ENCODE measurements around the gene ZDHHC3. TPM values are rescaled to one million over a fixed set of nuclear protein-coding genes. Genes with fewer than 3 reads are reported as not detected.

Gene ZDHHC3
- total and polyA plus RNA-seq, 4 donors = 15.4 to 43.0 (median 24.4) TPM

DNA sequence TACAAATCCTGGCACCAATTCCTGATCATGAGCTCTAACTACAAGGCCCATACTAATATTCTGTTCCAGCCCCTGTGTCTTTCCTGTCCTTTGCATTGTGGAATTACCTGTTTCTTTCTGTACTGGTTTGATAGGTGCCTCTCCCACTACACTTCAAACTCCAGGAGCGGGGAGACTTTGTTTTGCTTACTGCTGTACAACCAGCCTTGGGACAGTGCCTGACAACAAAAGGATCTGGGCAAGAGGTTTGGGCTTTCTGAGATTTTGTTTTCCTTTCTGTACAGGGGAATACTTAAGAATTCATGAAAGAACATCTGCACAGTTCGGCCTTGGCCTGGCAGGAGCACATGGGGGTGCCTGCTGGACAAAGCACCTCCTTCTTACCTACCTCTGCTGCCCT is 45.1 kb downstream of the ZDHHC3 start:
- H3K36me3 ChIP-seq (ENCODE audit: control insufficient read depth in 4 of 4, insufficient read depth in 3 of 4, low read depth in 1 of 4, low read length in 3 of 4) = peaks cover 14 to 52% (median 29%) of the 10 kb centered on the region in 4 donors
- no peak overlapping the region for H3K4me3 ChIP-seq (ENCODE audit: low read depth in 1 of 3, low read length in 3 of 3)

DNA sequence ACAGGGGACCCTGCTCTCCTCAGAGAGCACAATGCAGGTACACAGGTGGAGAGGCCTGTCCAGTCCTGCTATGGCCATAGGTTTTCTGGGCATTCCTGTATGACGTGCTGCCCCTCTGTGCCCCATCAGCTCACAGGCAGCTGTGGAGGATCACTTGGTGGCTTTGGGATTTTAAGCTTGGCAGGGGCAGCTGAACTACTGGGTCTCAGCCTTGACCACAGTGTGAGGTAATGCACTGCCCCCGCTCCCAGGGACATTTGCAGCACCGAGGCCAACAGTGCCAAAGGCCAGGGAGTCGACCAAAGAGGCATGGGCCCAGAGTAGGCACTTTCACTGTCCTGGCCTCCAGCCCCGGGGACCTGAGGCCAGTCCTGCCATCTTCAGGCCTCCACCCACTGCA is 46.2 kb downstream of the ZDHHC3 start:
- WGBS = 91% methylated on average over 5 of the region's 5 CpGs

More for the DNA sequence above, 45.1 kb downstream of the ZDHHC3 start:
- Histone ChIP-seq H3K27me3 (ENCODE audit: control insufficient read depth in 4 of 4, insufficient read depth in 4 of 4, low read length in 3 of 4) (no peaks in the 10 kb centered on the region), H3K9ac (ENCODE audit: low read depth in 1 of 2, low read length in 2 of 2) (no peak overlapping the region), H3K27ac (ENCODE audit: low read depth in 1 of 2, low read length in 2 of 2) (no peak overlapping the region), H3K9me3 (ENCODE audit: control insufficient read depth in 4 of 4, low read length in 3 of 4) (no peaks in the 10 kb centered on the region), H3K4me1 (ENCODE audit: control insufficient read depth in 4 of 4, insufficient read depth in 4 of 4, low read length in 3 of 4) (no peaks in the 10 kb centered on the region)
- no peak for DNase-seq (ENCODE audit: low spot score)
- over 99% methylated on average over 2 of the region's 2 CpGs for WGBS
- TF ChIP-seq SP1 (IDR thresholded peaks at IDR 0.05) (no peak), YY1 (IDR thresholded peaks at IDR 0.05) (no peak)

GRCh38 chr3:44927371-44927770 is 48.6 kb downstream of the ZDHHC3 start:
- no peak overlapping the region for H3K4me3 ChIP-seq (ENCODE audit: low read depth in 1 of 3, low read length in 3 of 3)
- H3K27ac ChIP-seq (ENCODE audit: low read depth in 1 of 2, low read length in 2 of 2) = no peak overlapping the region
- no peak for DNase-seq (ENCODE audit: low spot score)
- 97% methylated on average over 7 of the region's 7 CpGs for WGBS
- H3K9me3 ChIP-seq (ENCODE audit: control insufficient read depth in 4 of 4, low read length in 3 of 4) = no peaks in the 10 kb centered on the region
- H3K36me3 ChIP-seq (ENCODE audit: control insufficient read depth in 4 of 4, insufficient read depth in 3 of 4, low read depth in 1 of 4, low read length in 3 of 4) = peaks cover 14 to 50% (median 22%) of the 10 kb centered on the region in 4 donors
- H3K9ac ChIP-seq (ENCODE audit: low read depth in 1 of 2, low read length in 2 of 2) = no peak overlapping the region
- no peaks in the 10 kb centered on the region for H3K27me3 ChIP-seq (ENCODE audit: control insufficient read depth in 4 of 4, insufficient read depth in 4 of 4, low read length in 3 of 4)
- no peaks in the 10 kb centered on the region for H3K4me1 ChIP-seq (ENCODE audit: control insufficient read depth in 4 of 4, insufficient read depth in 4 of 4, low read length in 3 of 4)
- no peak for TF ChIP-seq EGR1 (IDR thresholded peaks at IDR 0.05; ENCODE audit: low read depth in 2 of 2)
- TF ChIP-seq MAX (IDR thresholded peaks at IDR 0.05) = no peak
- TF ChIP-seq YY1 (IDR thresholded peaks at IDR 0.05) = no peak
- no peak for TF ChIP-seq SP1 (IDR thresholded peaks at IDR 0.05)
- no peak for TF ChIP-seq NR2F2 (IDR thresholded peaks at IDR 0.05)
- TF ChIP-seq, protein P1, sequence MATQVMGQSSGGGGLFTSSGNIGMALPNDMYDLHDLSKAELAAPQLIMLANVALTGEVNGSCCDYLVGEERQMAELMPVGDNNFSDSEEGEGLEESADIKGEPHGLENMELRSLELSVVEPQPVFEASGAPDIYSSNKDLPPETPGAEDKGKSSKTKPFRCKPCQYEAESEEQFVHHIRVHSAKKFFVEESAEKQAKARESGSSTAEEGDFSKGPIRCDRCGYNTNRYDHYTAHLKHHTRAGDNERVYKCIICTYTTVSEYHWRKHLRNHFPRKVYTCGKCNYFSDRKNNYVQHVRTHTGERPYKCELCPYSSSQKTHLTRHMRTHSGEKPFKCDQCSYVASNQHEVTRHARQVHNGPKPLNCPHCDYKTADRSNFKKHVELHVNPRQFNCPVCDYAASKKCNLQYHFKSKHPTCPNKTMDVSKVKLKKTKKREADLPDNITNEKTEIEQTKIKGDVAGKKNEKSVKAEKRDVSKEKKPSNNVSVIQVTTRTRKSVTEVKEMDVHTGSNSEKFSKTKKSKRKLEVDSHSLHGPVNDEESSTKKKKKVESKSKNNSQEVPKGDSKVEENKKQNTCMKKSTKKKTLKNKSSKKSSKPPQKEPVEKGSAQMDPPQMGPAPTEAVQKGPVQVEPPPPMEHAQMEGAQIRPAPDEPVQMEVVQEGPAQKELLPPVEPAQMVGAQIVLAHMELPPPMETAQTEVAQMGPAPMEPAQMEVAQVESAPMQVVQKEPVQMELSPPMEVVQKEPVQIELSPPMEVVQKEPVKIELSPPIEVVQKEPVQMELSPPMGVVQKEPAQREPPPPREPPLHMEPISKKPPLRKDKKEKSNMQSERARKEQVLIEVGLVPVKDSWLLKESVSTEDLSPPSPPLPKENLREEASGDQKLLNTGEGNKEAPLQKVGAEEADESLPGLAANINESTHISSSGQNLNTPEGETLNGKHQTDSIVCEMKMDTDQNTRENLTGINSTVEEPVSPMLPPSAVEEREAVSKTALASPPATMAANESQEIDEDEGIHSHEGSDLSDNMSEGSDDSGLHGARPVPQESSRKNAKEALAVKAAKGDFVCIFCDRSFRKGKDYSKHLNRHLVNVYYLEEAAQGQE (IDR thresholded peaks at IDR 0.05) = no peak
- TF ChIP-seq, protein P2, sequence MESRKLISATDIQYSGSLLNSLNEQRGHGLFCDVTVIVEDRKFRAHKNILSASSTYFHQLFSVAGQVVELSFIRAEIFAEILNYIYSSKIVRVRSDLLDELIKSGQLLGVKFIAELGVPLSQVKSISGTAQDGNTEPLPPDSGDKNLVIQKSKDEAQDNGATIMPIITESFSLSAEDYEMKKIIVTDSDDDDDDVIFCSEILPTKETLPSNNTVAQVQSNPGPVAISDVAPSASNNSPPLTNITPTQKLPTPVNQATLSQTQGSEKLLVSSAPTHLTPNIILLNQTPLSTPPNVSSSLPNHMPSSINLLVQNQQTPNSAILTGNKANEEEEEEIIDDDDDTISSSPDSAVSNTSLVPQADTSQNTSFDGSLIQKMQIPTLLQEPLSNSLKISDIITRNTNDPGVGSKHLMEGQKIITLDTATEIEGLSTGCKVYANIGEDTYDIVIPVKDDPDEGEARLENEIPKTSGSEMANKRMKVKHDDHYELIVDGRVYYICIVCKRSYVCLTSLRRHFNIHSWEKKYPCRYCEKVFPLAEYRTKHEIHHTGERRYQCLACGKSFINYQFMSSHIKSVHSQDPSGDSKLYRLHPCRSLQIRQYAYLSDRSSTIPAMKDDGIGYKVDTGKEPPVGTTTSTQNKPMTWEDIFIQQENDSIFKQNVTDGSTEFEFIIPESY (IDR thresholded peaks at IDR 0.05) = no peak
- no peak for TF ChIP-seq FOXA2 (IDR thresholded peaks at IDR 0.05)
- no peak for TF ChIP-seq CTCF (IDR thresholded peaks at IDR 0.05; ENCODE audit: low read depth, low read length, missing input control)
- TF ChIP-seq, protein P3, sequence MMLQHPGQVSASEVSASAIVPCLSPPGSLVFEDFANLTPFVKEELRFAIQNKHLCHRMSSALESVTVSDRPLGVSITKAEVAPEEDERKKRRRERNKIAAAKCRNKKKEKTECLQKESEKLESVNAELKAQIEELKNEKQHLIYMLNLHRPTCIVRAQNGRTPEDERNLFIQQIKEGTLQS (IDR thresholded peaks at IDR 0.05) = no peak
- TF ChIP-seq FOXA1 (IDR thresholded peaks at IDR 0.05) = no peak

More for the DNA sequence above, 46.2 kb downstream of the ZDHHC3 start:
- no peaks in the 10 kb centered on the region for H3K4me1 ChIP-seq (ENCODE audit: control insufficient read depth in 4 of 4, insufficient read depth in 4 of 4, low read length in 3 of 4)
- peaks cover 14 to 54% (median 32%) of the 10 kb centered on the region in 4 donors for H3K36me3 ChIP-seq (ENCODE audit: control insufficient read depth in 4 of 4, insufficient read depth in 3 of 4, low read depth in 1 of 4, low read length in 3 of 4)
- TF ChIP-seq JUND (IDR thresholded peaks at IDR 0.05) = no peak
- TF ChIP-seq HNF4A (conservative IDR thresholded peaks at IDR 0.05) = no peak
- no peak for TF ChIP-seq MAX (IDR thresholded peaks at IDR 0.05)
- no peak for TF ChIP-seq HNF4G (IDR thresholded peaks at IDR 0.05)
- TF ChIP-seq RAD21 (IDR thresholded peaks at IDR 0.05) = no peak
- TF ChIP-seq SP1 (IDR thresholded peaks at IDR 0.05) = no peak
- TF ChIP-seq FOXA2 (IDR thresholded peaks at IDR 0.05) = no peak
- no peak for TF ChIP-seq TAF1 (conservative IDR thresholded peaks at IDR 0.05)
- TF ChIP-seq NR2F2 (IDR thresholded peaks at IDR 0.05) = no peak
- no peak for TF ChIP-seq CTCF (IDR thresholded peaks at IDR 0.05; ENCODE audit: low read depth, low read length, missing input control)
- H3K27ac ChIP-seq (ENCODE audit: low read depth in 1 of 2, low read length in 2 of 2) = no peak overlapping the region
- no peak overlapping the region for H3K9ac ChIP-seq (ENCODE audit: low read depth in 1 of 2, low read length in 2 of 2)
- H3K27me3 ChIP-seq (ENCODE audit: control insufficient read depth in 4 of 4, insufficient read depth in 4 of 4, low read length in 3 of 4) = no peaks in the 10 kb centered on the region
- DNase-seq (ENCODE audit: low spot score) = no peak
- no peaks in the 10 kb centered on the region for H3K9me3 ChIP-seq (ENCODE audit: control insufficient read depth in 4 of 4, low read length in 3 of 4)
- H3K4me3 ChIP-seq (ENCODE audit: low read depth in 1 of 3, low read length in 3 of 3) = no peak overlapping the region

Data from liver (tissue), 9 donors.